Measurements from ENCODE around the gene RAB3IL1.

GRCh38 chr11:61890529-61891330, 26.6 kb downstream of the RAB3IL1 start:
- TF ChIP-seq CTCF (IDR thresholded peaks at IDR 0.05) (no peak), POLR2A (IDR thresholded peaks at IDR 0.05) (no peak)
